Measurements from ENCODE around the gene PTOV1. TPM values are rescaled to one million over a fixed set of nuclear protein-coding genes. Genes with fewer than 3 reads are reported as not detected.

Gene PTOV1

GRCh38 chr19:49907745-49908446 lies 56.9 kb downstream of the PTOV1 start:
- DNase-seq (ENCODE audit: low read depth in 1 of 2, low spot score in 1 of 2): no peak
- TF ChIP-seq, protein P1, sequence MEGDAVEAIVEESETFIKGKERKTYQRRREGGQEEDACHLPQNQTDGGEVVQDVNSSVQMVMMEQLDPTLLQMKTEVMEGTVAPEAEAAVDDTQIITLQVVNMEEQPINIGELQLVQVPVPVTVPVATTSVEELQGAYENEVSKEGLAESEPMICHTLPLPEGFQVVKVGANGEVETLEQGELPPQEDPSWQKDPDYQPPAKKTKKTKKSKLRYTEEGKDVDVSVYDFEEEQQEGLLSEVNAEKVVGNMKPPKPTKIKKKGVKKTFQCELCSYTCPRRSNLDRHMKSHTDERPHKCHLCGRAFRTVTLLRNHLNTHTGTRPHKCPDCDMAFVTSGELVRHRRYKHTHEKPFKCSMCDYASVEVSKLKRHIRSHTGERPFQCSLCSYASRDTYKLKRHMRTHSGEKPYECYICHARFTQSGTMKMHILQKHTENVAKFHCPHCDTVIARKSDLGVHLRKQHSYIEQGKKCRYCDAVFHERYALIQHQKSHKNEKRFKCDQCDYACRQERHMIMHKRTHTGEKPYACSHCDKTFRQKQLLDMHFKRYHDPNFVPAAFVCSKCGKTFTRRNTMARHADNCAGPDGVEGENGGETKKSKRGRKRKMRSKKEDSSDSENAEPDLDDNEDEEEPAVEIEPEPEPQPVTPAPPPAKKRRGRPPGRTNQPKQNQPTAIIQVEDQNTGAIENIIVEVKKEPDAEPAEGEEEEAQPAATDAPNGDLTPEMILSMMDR (IDR thresholded peaks at IDR 0.05; ENCODE audit: insufficient read depth, low read length): no peak
- TF ChIP-seq SPI1 (IDR thresholded peaks at IDR 0.05; ENCODE audit: borderline replicate concordance, low read depth) (no peak), POLR2AphosphoS5 (IDR thresholded peaks at IDR 0.05; ENCODE audit: low read depth) (no peak), GABPA (IDR thresholded peaks at IDR 0.05; ENCODE audit: low read depth) (no peak)
- TF ChIP-seq, protein P2, sequence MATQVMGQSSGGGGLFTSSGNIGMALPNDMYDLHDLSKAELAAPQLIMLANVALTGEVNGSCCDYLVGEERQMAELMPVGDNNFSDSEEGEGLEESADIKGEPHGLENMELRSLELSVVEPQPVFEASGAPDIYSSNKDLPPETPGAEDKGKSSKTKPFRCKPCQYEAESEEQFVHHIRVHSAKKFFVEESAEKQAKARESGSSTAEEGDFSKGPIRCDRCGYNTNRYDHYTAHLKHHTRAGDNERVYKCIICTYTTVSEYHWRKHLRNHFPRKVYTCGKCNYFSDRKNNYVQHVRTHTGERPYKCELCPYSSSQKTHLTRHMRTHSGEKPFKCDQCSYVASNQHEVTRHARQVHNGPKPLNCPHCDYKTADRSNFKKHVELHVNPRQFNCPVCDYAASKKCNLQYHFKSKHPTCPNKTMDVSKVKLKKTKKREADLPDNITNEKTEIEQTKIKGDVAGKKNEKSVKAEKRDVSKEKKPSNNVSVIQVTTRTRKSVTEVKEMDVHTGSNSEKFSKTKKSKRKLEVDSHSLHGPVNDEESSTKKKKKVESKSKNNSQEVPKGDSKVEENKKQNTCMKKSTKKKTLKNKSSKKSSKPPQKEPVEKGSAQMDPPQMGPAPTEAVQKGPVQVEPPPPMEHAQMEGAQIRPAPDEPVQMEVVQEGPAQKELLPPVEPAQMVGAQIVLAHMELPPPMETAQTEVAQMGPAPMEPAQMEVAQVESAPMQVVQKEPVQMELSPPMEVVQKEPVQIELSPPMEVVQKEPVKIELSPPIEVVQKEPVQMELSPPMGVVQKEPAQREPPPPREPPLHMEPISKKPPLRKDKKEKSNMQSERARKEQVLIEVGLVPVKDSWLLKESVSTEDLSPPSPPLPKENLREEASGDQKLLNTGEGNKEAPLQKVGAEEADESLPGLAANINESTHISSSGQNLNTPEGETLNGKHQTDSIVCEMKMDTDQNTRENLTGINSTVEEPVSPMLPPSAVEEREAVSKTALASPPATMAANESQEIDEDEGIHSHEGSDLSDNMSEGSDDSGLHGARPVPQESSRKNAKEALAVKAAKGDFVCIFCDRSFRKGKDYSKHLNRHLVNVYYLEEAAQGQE (IDR thresholded peaks at IDR 0.05; ENCODE audit: insufficient replicate concordance, low read depth): no peak

DNA sequence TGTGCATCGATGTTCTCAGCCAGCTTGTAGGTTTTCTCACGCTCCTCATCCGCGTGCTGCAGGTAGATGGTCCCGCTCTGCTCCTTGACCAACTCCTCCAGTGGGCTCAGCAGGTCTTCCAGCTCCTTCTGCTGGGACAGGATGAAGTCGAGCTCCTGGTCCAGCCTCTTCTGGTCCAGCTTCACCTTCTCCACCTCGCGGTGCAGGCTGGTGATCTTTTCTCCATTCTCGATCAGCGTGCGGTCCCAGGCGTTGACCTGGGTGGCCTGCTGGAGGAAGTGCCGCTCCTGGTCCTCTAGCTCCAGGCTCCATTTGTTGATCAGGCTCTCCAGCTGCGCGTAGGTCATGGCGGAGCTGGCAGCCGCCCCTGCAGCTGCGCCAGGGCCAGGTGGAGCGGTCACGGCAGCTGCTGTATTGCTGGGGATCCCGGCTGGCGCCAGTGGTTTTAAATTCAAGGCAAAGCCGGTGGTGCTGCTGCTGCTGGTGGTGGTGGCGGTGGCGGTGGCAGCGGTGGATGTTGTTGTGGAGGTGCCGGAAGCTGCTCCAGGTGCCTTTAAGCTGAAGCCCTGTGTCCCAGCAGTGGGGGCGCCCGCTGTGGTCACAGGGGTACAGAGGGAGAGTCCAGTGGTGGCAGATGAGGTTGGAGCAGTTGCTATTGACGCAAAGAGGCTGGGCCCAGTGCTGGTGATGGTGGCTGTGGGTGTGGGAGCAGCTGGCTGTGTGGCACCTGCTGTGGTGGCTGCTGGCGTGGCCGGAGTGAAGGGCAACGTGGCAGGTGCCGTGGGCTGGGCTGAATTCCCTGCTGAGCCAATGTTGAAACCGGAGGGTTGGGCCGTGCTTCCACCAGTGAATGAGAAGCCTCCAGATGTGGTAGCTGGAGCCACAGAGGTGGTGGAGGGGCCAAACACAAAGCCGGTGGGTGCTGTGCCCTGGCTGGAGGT lies 57.8 kb downstream of the PTOV1 start:
- no peak for TF ChIP-seq GABPA (IDR thresholded peaks at IDR 0.05; ENCODE audit: low read depth)
- peak; percentile 50; the same call in 1 of the 2 replicates for TF ChIP-seq POLR2AphosphoS5 (IDR thresholded peaks at IDR 0.05; ENCODE audit: low read depth)

More at GRCh38 chr19:49907745-49908446, 56.9 kb downstream of the PTOV1 start:
- no peaks in the 10 kb centered on the region for H3K27me3 ChIP-seq (ENCODE audit: insufficient read depth, poor library complexity, severe bottlenecking)
- no peak overlapping the region for H3K27ac ChIP-seq (replicated peaks)
- no peak overlapping the region for H3K4me3 ChIP-seq (replicated peaks; ENCODE audit: insufficient read depth, low read length)

GRCh38 chr19:49910179-49910578 lies 59.2 kb downstream of the PTOV1 start:
- no peak for DNase-seq (ENCODE audit: low read depth in 1 of 2, low spot score in 1 of 2)
- TF ChIP-seq, protein P1 (IDR thresholded peaks at IDR 0.05; ENCODE audit: insufficient read depth, low read length): no peak
- TF ChIP-seq GABPA (IDR thresholded peaks at IDR 0.05; ENCODE audit: low read depth) (no peak), POLR2AphosphoS5 (IDR thresholded peaks at IDR 0.05; ENCODE audit: low read depth) (no peak), SPI1 (IDR thresholded peaks at IDR 0.05; ENCODE audit: borderline replicate concordance, low read depth) (no peak)
- TF ChIP-seq, protein P2 (IDR thresholded peaks at IDR 0.05; ENCODE audit: insufficient replicate concordance, low read depth): no peak
- no peaks in the 10 kb centered on the region for H3K27me3 ChIP-seq (ENCODE audit: insufficient read depth, poor library complexity, severe bottlenecking)

More for the DNA sequence above, 57.8 kb downstream of the PTOV1 start:
- Histone ChIP-seq H3K4me3 (replicated peaks; ENCODE audit: insufficient read depth, low read length) (no peak overlapping the region), H3K27ac (replicated peaks) (no peak overlapping the region), H3K27me3 (ENCODE audit: insufficient read depth, poor library complexity, severe bottlenecking) (no peaks in the 10 kb centered on the region)
- no peak for DNase-seq (ENCODE audit: low read depth in 1 of 2, low spot score in 1 of 2)

More at GRCh38 chr19:49910179-49910578, 59.2 kb downstream of the PTOV1 start:
- Histone ChIP-seq H3K4me3 (replicated peaks; ENCODE audit: insufficient read depth, low read length) (no peak overlapping the region), H3K27ac (replicated peaks) (no peak overlapping the region)

Small RNA genes lying within 50 kb of the gene (microRNA-seq; reads per million reads assigned to microRNA genes)
- gene MIR4749 (0.90 reads per million), gene MIR4750 (not detected), gene MIR6800 (not detected)
